ENCODE data around the gene APOC4. TPM values are rescaled to one million over a fixed set of nuclear protein-coding genes. Genes with fewer than 3 reads are reported as not detected.

The APOC4 gene, protein sequence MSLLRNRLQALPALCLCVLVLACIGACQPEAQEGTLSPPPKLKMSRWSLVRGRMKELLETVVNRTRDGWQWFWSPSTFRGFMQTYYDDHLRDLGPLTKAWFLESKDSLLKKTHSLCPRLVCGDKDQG
- not detected in 2 replicates for total RNA-seq

DNA sequence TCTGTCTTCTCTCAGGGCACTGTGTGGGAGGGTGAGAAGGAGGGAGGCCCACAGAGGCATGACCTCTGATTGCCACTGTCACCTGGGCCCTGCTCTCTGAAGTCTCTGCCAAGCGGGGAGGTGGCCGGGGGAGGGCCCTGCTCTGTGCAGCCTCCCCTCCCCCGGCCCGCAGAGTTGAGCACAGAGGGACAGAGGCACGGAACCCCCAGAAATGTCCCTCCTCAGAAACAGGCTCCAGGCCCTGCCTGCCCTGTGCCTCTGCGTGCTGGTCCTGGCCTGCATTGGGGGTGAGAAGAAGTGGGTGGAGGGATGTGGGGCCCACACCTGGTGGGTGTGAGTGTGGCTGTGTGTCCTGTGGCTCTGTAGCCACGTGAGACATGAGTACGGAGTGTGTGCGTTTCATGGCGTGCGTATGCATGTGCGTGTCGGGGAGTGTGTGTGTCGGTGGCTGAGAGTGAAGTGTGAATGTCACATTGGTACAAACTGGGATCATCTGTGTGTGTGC lies at the start of gene APOC4:
Gene APOC4, plus strand, starts transcription at position 171 of the 505 bp plus-strand sequence. Its CDS starts 41 bp downstream, at position 212.

GRCh38 chr19:44905437-44906160 lies 36.4 kb upstream of the APOC4 start, which contains the start of gene APOE:
Gene APOE (plus strand): TSS chr19:44905796. CDS start chr19:44906625, 829 bp downstream.

GRCh38 chr19:44914433-44915206 lies 27.4 kb upstream of the APOC4 start, which contains the start of gene APOC1:
Gene APOC1 (plus strand): TSS chr19:44914608. CDS start chr19:44914892, 284 bp downstream.

DNA sequence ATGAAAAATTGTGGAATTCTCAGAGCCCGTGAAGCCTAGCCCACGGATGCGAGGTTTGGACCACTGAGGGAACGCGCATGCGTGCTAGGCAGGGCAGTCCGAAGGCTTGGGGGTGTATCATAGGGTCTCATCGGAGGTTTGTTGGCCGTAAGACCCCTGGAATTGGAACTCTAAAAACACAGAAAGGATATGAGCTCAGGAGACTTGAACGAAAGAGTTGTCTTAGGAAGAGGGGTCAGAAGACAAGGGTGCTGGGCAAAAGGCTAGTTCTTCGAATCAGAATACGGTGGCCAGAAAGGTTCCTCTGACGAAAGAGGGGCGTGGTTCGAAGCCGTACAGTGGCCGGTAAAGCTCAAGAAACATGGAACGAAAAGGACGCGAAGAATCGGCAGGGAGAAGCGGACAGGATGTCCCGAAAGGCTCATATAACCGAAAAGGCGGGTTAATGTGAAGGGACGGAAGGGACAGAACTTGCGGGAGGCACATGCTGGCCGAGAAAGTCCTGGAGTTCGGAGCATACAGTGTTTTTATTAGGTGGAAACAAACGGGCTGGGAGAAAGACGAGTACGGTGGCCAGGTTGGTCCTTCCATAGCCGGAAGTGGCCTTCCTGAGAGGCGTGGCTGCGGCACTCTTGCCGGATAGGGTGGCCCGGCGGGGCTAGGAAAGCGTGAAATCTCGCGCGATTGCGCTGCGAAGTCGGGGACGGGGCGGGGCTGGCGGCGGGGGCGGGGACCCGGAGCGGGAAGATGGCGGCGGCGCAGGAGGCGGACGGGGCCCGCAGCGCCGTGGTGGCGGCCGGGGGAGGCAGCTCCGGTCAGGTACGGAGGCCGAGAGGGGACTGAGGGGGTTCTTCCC lies 12.8 kb downstream of the APOC4 start, which contains the start of gene CLPTM1:
Gene CLPTM1, plus strand, starts transcription at position 732 of the 856 bp plus-strand sequence. Its CDS starts 16 bp downstream, at position 748.

Other genes starting within 250 kb of the APOC4 start
- not detected in 2 replicates for gene CEACAM16, start 243.1 kb upstream of the APOC4 start, total RNA-seq
- 30.3 and 34.7 TPM in 2 replicates for gene BCL3, start 193.5 kb upstream of the APOC4 start, total RNA-seq
- gene CBLC, start 164.3 kb upstream of the APOC4 start, total RNA-seq = not detected in 2 replicates
- 14.3 and 15.0 TPM in 2 replicates for gene BCAM, start 133.1 kb upstream of the APOC4 start, total RNA-seq
- 63.9 and 70.1 TPM in 2 replicates for gene NECTIN2, start 95.9 kb upstream of the APOC4 start, total RNA-seq
- gene TOMM40, start 51.0 kb upstream of the APOC4 start, total RNA-seq = 43.9 and 47.5 TPM in 2 replicates
- gene APOE, start 36.4 kb upstream of the APOC4 start, total RNA-seq = 11,373 and 11,693 TPM in 2 replicates
- gene APOC1, start 27.6 kb upstream of the APOC4 start, total RNA-seq = 182 and 266 TPM in 2 replicates
- not detected in 2 replicates for gene APOC2, start 3.8 kb downstream of the APOC4 start, total RNA-seq
- 69.0 and 85.2 TPM in 2 replicates for gene CLPTM1, start 13.1 kb downstream of the APOC4 start, total RNA-seq
- gene RELB, start 59.2 kb downstream of the APOC4 start, total RNA-seq = 6.8 and 12.4 TPM in 2 replicates
- 27.3 and 51.9 TPM in 2 replicates for gene CLASRP, start 96.8 kb downstream of the APOC4 start, total RNA-seq
- gene ZNF296, start 134.2 kb downstream of the APOC4 start, total RNA-seq = not detected in 2 replicates
- gene GEMIN7, start 137.0 kb downstream of the APOC4 start, total RNA-seq = 8.2 and 18.2 TPM in 2 replicates
- 21.3 and 26.5 TPM in 2 replicates for gene PPP1R37, start 150.9 kb downstream of the APOC4 start, total RNA-seq
- gene NKPD1, start 218.7 kb downstream of the APOC4 start, total RNA-seq = not detected in 2 replicates
- 19.2 and 35.8 TPM in 2 replicates for gene TRAPPC6A, start 236.0 kb downstream of the APOC4 start, total RNA-seq
- gene BLOC1S3, start 236.5 kb downstream of the APOC4 start, total RNA-seq = 18.3 and 19.5 TPM in 2 replicates